Sigmoid colon (tissue), 4 donors: ENCODE measurements around the gene SLC6A3.

Experiments
- CTCF ChIP-seq, 4 experiments: fragments of 450-650 bp in 3 of 4; fragments of 200-600 bp in 1 of 4; IDR thresholded peaks; one replicate each; pipeline ENCODE4 v1.5.1; 2016 to 2019; ENCODE audit warnings: antibody characterized with exemption in 4 of 4, mild to moderate bottlenecking in 3 of 4, moderate library complexity in 2 of 4
- POLR2A ChIP-seq, 2 donors: fragments of 450-650 bp; IDR thresholded peaks; one replicate each; pipeline ENCODE4 v1.6.1; 2016; ENCODE audit warnings: antibody characterized with exemption in 2 of 2, mild to moderate bottlenecking in 2 of 2, moderate library complexity in 2 of 2
- POLR2AphosphoS5 ChIP-seq, 4 donors: sonication (generic); formaldehyde crosslinking; IDR thresholded peaks; one replicate each; pipeline ENCODE4 v1.6.1; 2017; ENCODE audit warnings: antibody characterized with exemption in 4 of 4

- TF ChIP-seq CTCF (IDR thresholded peaks at IDR 0.05), result no peak
- TF ChIP-seq POLR2A (IDR thresholded peaks at IDR 0.05), result no peak
- no peak for TF ChIP-seq POLR2AphosphoS5 (IDR thresholded peaks at IDR 0.05)
These were observed 61.9 kb downstream of the SLC6A3 start for GRCh38 chr5:1383344-1383743.
